LNCAP (cell line): Measurements from ENCODE around the gene DNAH2.

ENCODE experiments used
- CTCF ChIP-seq: fragments of 450-650 bp; IDR thresholded peaks from 2 replicates; pipeline ENCODE4 v1.5.1; 2017; ENCODE audit warnings: mild to moderate bottlenecking

DNAH2 gene

GRCh38 chr17:7809086-7809790 lies 91.7 kb downstream of the DNAH2 start:
- TF ChIP-seq CTCF = no peak

GRCh38 chr17:7811251-7811650 lies 93.7 kb downstream of the DNAH2 start:
- TF ChIP-seq CTCF = no peak

- TF ChIP-seq CTCF = no peak
Measured at GRCh38 chr17:7814969-7815368, 97.4 kb downstream of the DNAH2 start.

GRCh38 chr17:7816926-7817642 lies 99.5 kb downstream of the DNAH2 start:
- TF ChIP-seq CTCF = no peak

GRCh38 chr17:7817643-7817964 lies 100.1 kb downstream of the DNAH2 start:
- no peak for TF ChIP-seq CTCF

GRCh38 chr17:7818026-7818425 lies 100.5 kb downstream of the DNAH2 start:
- no peak for TF ChIP-seq CTCF

- no peak for TF ChIP-seq CTCF
Measured at GRCh38 chr17:7818746-7819645, 101.5 kb downstream of the DNAH2 start.
